OCI-LY7 (cell line): ENCODE data around the gene TDRD7.

Experiments used
- EZH2phosphoT487 ChIP-seq: fragments of 200-600 bp; sonication (generic); IDR thresholded peaks from 2 replicates; pipeline ENCODE4 v1.6.1; 2018; ENCODE audit warnings: low read depth, borderline replicate concordance, mild to moderate bottlenecking, mixed run types, antibody characterized with exemption, low read length, moderate library complexity, mixed read lengths
- TF ChIP-seq, protein P1 (sequence below): fragments of 200-600 bp; sonication (generic); conservative IDR thresholded peaks from 2 replicates; pipeline ENCODE4 v1.5.1; 2014; ENCODE audit warnings: mild to moderate bottlenecking, antibody characterized with exemption, low read length, moderate library complexity, mixed read lengths

DNA sequence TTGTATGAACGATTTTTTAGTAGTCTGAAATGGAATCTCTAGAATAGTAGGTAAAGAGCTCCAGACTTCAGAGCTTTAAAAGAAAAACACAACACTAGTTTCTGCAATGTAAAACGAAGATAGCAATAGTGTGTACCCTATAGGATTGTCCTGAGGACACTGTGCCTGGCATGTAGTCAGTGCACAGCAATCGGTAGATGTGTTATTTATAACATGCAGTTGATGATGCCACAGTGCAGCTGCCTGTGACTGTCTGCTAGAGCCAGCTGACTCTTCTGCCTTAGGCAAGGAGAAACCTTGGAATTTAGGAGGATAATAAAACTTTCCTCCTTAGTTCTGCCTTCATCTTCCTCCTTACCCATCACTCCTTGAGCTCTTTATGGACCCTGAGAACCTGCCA, 61.8 kb downstream of the TDRD7 start:
- TF ChIP-seq, protein P1, sequence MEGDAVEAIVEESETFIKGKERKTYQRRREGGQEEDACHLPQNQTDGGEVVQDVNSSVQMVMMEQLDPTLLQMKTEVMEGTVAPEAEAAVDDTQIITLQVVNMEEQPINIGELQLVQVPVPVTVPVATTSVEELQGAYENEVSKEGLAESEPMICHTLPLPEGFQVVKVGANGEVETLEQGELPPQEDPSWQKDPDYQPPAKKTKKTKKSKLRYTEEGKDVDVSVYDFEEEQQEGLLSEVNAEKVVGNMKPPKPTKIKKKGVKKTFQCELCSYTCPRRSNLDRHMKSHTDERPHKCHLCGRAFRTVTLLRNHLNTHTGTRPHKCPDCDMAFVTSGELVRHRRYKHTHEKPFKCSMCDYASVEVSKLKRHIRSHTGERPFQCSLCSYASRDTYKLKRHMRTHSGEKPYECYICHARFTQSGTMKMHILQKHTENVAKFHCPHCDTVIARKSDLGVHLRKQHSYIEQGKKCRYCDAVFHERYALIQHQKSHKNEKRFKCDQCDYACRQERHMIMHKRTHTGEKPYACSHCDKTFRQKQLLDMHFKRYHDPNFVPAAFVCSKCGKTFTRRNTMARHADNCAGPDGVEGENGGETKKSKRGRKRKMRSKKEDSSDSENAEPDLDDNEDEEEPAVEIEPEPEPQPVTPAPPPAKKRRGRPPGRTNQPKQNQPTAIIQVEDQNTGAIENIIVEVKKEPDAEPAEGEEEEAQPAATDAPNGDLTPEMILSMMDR: no peak
- TF ChIP-seq EZH2phosphoT487: no peak
